Liver (tissue), 3 donors: Measurements from ENCODE around the gene DHX15.

Source experiments
- FOXA1 ChIP-seq: IDR thresholded peaks from 2 replicates; pipeline ENCODE4 v1.6.1; 2016; ENCODE audit warnings: antibody characterized with exemption
- JUND ChIP-seq, 2 donors: IDR thresholded peaks; 2 replicates each; pipeline ENCODE4 v1.6.1; 2016; ENCODE audit warnings: antibody characterized with exemption in 2 of 2
- TAF1 ChIP-seq: conservative IDR thresholded peaks from 2 replicates; pipeline ENCODE4 v1.6.1; 2016; ENCODE audit warnings: antibody characterized with exemption, mild to moderate bottlenecking
- YY1 ChIP-seq: IDR thresholded peaks from 2 replicates; pipeline ENCODE4 v1.6.1; 2016; ENCODE audit warnings: antibody characterized with exemption, mild to moderate bottlenecking
- TF ChIP-seq, protein P1 (sequence below): fragments of 150-350 bp; IDR thresholded peaks from 2 replicates; pipeline ENCODE4 v1.5.1; 2017; ENCODE audit warnings: improper control_type of control experiment, low read depth, low read length; ENCODE audit not compliant: missing input control
- TF ChIP-seq, protein P2 (sequence below): IDR thresholded peaks from 2 replicates; pipeline ENCODE4 v1.6.1; 2016; ENCODE audit warnings: antibody characterized with exemption
- TF ChIP-seq, protein P3 (sequence below): IDR thresholded peaks from 2 replicates; pipeline ENCODE4 v1.6.1; 2016; ENCODE audit warnings: antibody characterized with exemption, mild to moderate bottlenecking
- donor health status: healthy.
- donor health status: healthy.

- TF ChIP-seq YY1 = no peak
- TF ChIP-seq, protein P1, sequence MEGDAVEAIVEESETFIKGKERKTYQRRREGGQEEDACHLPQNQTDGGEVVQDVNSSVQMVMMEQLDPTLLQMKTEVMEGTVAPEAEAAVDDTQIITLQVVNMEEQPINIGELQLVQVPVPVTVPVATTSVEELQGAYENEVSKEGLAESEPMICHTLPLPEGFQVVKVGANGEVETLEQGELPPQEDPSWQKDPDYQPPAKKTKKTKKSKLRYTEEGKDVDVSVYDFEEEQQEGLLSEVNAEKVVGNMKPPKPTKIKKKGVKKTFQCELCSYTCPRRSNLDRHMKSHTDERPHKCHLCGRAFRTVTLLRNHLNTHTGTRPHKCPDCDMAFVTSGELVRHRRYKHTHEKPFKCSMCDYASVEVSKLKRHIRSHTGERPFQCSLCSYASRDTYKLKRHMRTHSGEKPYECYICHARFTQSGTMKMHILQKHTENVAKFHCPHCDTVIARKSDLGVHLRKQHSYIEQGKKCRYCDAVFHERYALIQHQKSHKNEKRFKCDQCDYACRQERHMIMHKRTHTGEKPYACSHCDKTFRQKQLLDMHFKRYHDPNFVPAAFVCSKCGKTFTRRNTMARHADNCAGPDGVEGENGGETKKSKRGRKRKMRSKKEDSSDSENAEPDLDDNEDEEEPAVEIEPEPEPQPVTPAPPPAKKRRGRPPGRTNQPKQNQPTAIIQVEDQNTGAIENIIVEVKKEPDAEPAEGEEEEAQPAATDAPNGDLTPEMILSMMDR = no peak
- TF ChIP-seq FOXA1 = no peak
- no peak for TF ChIP-seq JUND (IDR thresholded peaks at IDR 0.05)
- TF ChIP-seq TAF1 = no peak
- TF ChIP-seq, protein P2, sequence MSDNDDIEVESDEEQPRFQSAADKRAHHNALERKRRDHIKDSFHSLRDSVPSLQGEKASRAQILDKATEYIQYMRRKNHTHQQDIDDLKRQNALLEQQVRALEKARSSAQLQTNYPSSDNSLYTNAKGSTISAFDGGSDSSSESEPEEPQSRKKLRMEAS = no peak
- TF ChIP-seq, protein P3, sequence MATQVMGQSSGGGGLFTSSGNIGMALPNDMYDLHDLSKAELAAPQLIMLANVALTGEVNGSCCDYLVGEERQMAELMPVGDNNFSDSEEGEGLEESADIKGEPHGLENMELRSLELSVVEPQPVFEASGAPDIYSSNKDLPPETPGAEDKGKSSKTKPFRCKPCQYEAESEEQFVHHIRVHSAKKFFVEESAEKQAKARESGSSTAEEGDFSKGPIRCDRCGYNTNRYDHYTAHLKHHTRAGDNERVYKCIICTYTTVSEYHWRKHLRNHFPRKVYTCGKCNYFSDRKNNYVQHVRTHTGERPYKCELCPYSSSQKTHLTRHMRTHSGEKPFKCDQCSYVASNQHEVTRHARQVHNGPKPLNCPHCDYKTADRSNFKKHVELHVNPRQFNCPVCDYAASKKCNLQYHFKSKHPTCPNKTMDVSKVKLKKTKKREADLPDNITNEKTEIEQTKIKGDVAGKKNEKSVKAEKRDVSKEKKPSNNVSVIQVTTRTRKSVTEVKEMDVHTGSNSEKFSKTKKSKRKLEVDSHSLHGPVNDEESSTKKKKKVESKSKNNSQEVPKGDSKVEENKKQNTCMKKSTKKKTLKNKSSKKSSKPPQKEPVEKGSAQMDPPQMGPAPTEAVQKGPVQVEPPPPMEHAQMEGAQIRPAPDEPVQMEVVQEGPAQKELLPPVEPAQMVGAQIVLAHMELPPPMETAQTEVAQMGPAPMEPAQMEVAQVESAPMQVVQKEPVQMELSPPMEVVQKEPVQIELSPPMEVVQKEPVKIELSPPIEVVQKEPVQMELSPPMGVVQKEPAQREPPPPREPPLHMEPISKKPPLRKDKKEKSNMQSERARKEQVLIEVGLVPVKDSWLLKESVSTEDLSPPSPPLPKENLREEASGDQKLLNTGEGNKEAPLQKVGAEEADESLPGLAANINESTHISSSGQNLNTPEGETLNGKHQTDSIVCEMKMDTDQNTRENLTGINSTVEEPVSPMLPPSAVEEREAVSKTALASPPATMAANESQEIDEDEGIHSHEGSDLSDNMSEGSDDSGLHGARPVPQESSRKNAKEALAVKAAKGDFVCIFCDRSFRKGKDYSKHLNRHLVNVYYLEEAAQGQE = no peak
Measured at GRCh38 chr4:24605216-24605615, 20.9 kb upstream of the DHX15 start.
